ENCODE results near the gene ARHGEF19.

- TF ChIP-seq CREB5 (CRISPR knock-in tag; IDR thresholded peaks at IDR 0.05; ENCODE audit: low read depth): no peak
- TF ChIP-seq ARNTL (CRISPR knock-in tag; IDR thresholded peaks at IDR 0.05; ENCODE audit: borderline replicate concordance, low read depth): no peak
- TF ChIP-seq TSHZ2 (CRISPR knock-in tag; IDR thresholded peaks at IDR 0.05): no peak
- no peak for TF ChIP-seq ZNF70 (CRISPR knock-in tag; IDR thresholded peaks at IDR 0.05)
- TF ChIP-seq ZNF8 (CRISPR knock-in tag; IDR thresholded peaks at IDR 0.05): no peak
- TF ChIP-seq TCF4 (CRISPR knock-in tag; IDR thresholded peaks at IDR 0.05; ENCODE audit: borderline replicate concordance): no peak
- TF ChIP-seq PATZ1 (CRISPR knock-in tag; IDR thresholded peaks at IDR 0.05; ENCODE audit: borderline replicate concordance): no peak
- TF ChIP-seq SNAI2 (CRISPR knock-in tag; IDR thresholded peaks at IDR 0.05): no peak
- no peak for TF ChIP-seq ZFP30 (CRISPR knock-in tag; IDR thresholded peaks at IDR 0.05)
- no peak for TF ChIP-seq TOX (CRISPR knock-in tag; IDR thresholded peaks at IDR 0.05; ENCODE audit: borderline replicate concordance)
Observed at GRCh38 chr1:16260814-16261213, 48.4 kb upstream of the ARHGEF19 start.
